ENCODE results near the gene DCAF17.

Gene DCAF17

DNA sequence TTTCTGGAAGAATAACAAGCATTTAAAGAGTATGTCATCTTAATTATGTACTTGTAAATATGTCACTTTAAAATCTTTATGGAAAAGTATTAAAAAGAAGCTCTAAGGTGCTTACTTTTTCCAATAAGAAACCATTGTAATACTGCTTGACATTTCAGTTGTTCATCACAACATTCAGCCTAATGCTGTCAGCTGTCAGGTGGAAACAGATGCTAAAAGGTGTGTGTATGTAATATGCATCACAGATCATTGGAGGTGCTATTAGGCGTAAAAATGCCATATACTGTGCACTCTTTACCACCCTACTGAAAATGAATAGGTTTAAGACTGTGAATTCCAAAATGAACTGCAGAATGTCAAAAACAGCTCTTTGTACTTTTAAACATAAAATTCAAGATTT lies 40.5 kb upstream of the DCAF17 start:
- no peak overlapping the region for H2BK15ac ChIP-seq (ENCODE audit: low read depth, poor library complexity, severe bottlenecking)
- H3K4me1 ChIP-seq (ENCODE audit: control insufficient read depth, insufficient read depth, low read depth, low read length), result peaks cover 1% of the 10 kb centered on the region
- no peaks in the 10 kb centered on the region for H3K36me3 ChIP-seq (ENCODE audit: control insufficient read depth in 1 of 2, insufficient read depth in 2 of 2, low read depth in 1 of 2, low read length in 2 of 2)
- no peak overlapping the region for H4K8ac ChIP-seq (ENCODE audit: low read length)
- no peak overlapping the region for H2BK5ac ChIP-seq (ENCODE audit: low read depth, low read length, poor library complexity, severe bottlenecking)
- no peaks in the 10 kb centered on the region for H3K9me3 ChIP-seq (ENCODE audit: control insufficient read depth, low read length)
- no peak overlapping the region for H3K4ac ChIP-seq (ENCODE audit: low read depth in 1 of 2, low read length in 2 of 2)
- peaks cover 6% of the 10 kb centered on the region for H3K79me1 ChIP-seq (replicated peaks; ENCODE audit: low read length, poor library complexity, severe bottlenecking)
- H4K91ac ChIP-seq (ENCODE audit: low read length), result no peak overlapping the region
- H3K27ac ChIP-seq (ENCODE audit: low read length, poor library complexity, severe bottlenecking), result no peak overlapping the region
- H2BK120ac ChIP-seq (ENCODE audit: low read depth, low read length), result no peak overlapping the region
- H2BK12ac ChIP-seq (ENCODE audit: low read length in 2 of 2), result no peak overlapping the region
- no peak overlapping the region for H3K4me2 ChIP-seq (ENCODE audit: low read length, poor library complexity, severe bottlenecking)
- no peak overlapping the region for H2AFZ ChIP-seq (ENCODE audit: low read depth, low read length)
- H3K23ac ChIP-seq (ENCODE audit: low read length in 2 of 2), result no peak overlapping the region
- H3K9ac ChIP-seq (ENCODE audit: low read length), result no peak overlapping the region
- H2AK5ac ChIP-seq (ENCODE audit: low read length, severe bottlenecking), result no peak overlapping the region
- no peak overlapping the region for H3K18ac ChIP-seq (ENCODE audit: low read depth in 1 of 2, low read length in 2 of 2)
- H3K4me3 ChIP-seq (ENCODE audit: insufficient read depth in 1 of 2, low read depth in 1 of 2, low read length in 2 of 2), result no peak overlapping the region
- whole genome bisulfite sequencing, result no CpG with 5 or more reads among the region's 1 CpG
- DNase-seq, result no peak
- H3K27me3 ChIP-seq (ENCODE audit: control insufficient read depth in 1 of 2, insufficient read depth in 1 of 2, low read length in 2 of 2), result no peaks in the 10 kb centered on the region
- no peak overlapping the region for H3K14ac ChIP-seq (ENCODE audit: low read length in 2 of 2)

DNA sequence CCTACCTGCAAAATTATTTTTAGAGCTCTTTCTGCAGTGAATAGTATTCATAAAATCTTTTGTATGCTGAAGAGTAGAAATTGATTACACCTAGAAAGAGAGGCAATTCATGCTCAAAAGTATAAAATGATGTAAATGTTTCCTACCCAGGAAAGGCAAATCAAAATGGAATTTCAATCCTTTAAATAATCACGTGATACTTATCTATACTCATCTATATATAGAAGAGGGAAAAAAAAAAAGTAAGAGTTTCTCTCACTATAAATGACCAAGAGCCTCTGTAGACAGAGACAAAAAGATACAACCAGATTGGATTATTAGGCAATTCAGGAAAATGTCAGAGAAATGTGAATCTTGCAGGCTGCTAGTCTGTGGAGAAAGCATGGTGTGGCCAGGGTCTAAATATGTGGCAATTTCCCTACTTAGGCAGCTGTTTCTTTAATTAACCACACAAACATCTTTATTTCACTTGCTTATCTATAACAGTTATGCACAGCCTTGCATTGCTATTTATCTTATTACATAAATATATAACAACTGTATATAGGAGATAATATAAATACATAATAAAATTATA lies 39.8 kb upstream of the DCAF17 start:
- H2AK5ac ChIP-seq (ENCODE audit: low read length, severe bottlenecking), result no peak overlapping the region
- no peak overlapping the region for H2BK5ac ChIP-seq (ENCODE audit: low read depth, low read length, poor library complexity, severe bottlenecking)
- no peak overlapping the region for H4K8ac ChIP-seq (ENCODE audit: low read length)
- H3K4me1 ChIP-seq (ENCODE audit: control insufficient read depth, insufficient read depth, low read depth, low read length), result peaks cover 1% of the 10 kb centered on the region
- DNase-seq, result no peak
- no peak overlapping the region for H2BK120ac ChIP-seq (ENCODE audit: low read depth, low read length)
- H2AFZ ChIP-seq (ENCODE audit: low read depth, low read length), result no peak overlapping the region
- no peaks in the 10 kb centered on the region for H3K36me3 ChIP-seq (ENCODE audit: control insufficient read depth in 1 of 2, insufficient read depth in 2 of 2, low read depth in 1 of 2, low read length in 2 of 2)
- H3K4ac ChIP-seq (ENCODE audit: low read depth in 1 of 2, low read length in 2 of 2), result no peak overlapping the region
- H3K23ac ChIP-seq (ENCODE audit: low read length in 2 of 2), result no peak overlapping the region
- H3K9me3 ChIP-seq (ENCODE audit: control insufficient read depth, low read length), result no peaks in the 10 kb centered on the region
- WGBS, result no CpG with 5 or more reads among the region's 1 CpG
- H3K14ac ChIP-seq (ENCODE audit: low read length in 2 of 2), result no peak overlapping the region
- H3K4me3 ChIP-seq (ENCODE audit: insufficient read depth in 1 of 2, low read depth in 1 of 2, low read length in 2 of 2), result no peak overlapping the region
- H2BK12ac ChIP-seq (ENCODE audit: low read length in 2 of 2), result no peak overlapping the region
- H2BK15ac ChIP-seq (ENCODE audit: low read depth, poor library complexity, severe bottlenecking), result no peak overlapping the region
- no peak overlapping the region for H4K91ac ChIP-seq (ENCODE audit: low read length)
- H3K4me2 ChIP-seq (ENCODE audit: low read length, poor library complexity, severe bottlenecking), result no peak overlapping the region
- no peaks in the 10 kb centered on the region for H3K27me3 ChIP-seq (ENCODE audit: control insufficient read depth in 1 of 2, insufficient read depth in 1 of 2, low read length in 2 of 2)
- H3K18ac ChIP-seq (ENCODE audit: low read depth in 1 of 2, low read length in 2 of 2), result no peak overlapping the region
- no peak overlapping the region for H3K27ac ChIP-seq (ENCODE audit: low read length, poor library complexity, severe bottlenecking)
- H3K9ac ChIP-seq (ENCODE audit: low read length), result no peak overlapping the region
- H3K79me1 ChIP-seq (replicated peaks; ENCODE audit: low read length, poor library complexity, severe bottlenecking), result peaks cover 6% of the 10 kb centered on the region

DNA sequence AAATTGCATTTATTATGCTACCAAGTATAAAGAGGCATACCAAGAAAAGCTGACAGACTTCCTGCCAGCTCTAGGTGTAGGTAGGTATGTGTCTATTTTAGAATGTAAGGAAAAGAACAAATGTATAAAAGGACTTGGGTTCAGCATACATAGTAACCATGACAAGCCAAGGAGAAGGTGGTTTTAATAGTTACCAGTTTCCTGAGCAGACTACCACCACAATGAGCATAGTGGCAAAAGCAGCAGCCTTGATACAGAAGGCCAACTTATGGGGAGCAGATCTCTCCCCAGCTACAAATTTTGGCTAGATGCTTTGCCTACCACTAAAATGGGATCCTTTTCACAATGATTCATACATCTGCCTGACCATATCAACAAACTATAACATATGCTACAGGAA lies 34.7 kb upstream of the DCAF17 start:
- no peak overlapping the region for H3K4ac ChIP-seq (ENCODE audit: low read depth in 1 of 2, low read length in 2 of 2)
- H3K4me1 ChIP-seq (ENCODE audit: control insufficient read depth, insufficient read depth, low read depth, low read length), result peaks cover 2% of the 10 kb centered on the region
- peaks cover 11% of the 10 kb centered on the region for H3K79me1 ChIP-seq (replicated peaks; ENCODE audit: low read length, poor library complexity, severe bottlenecking)
- no peaks in the 10 kb centered on the region for H3K27me3 ChIP-seq (ENCODE audit: control insufficient read depth in 1 of 2, insufficient read depth in 1 of 2, low read length in 2 of 2)
- no peak overlapping the region for H4K8ac ChIP-seq (ENCODE audit: low read length)
- no peak overlapping the region for H3K14ac ChIP-seq (ENCODE audit: low read length in 2 of 2)
- H3K27ac ChIP-seq (ENCODE audit: low read length, poor library complexity, severe bottlenecking), result no peak overlapping the region
- H3K18ac ChIP-seq (ENCODE audit: low read depth in 1 of 2, low read length in 2 of 2), result no peak overlapping the region
- DNase-seq, result no peak
- H2BK120ac ChIP-seq (ENCODE audit: low read depth, low read length), result no peak overlapping the region
- H3K9ac ChIP-seq (ENCODE audit: low read length), result no peak overlapping the region
- no peak overlapping the region for H2BK12ac ChIP-seq (ENCODE audit: low read length in 2 of 2)
- no peaks in the 10 kb centered on the region for H3K36me3 ChIP-seq (ENCODE audit: control insufficient read depth in 1 of 2, insufficient read depth in 2 of 2, low read depth in 1 of 2, low read length in 2 of 2)
- H4K91ac ChIP-seq (ENCODE audit: low read length), result no peak overlapping the region
- H3K23ac ChIP-seq (ENCODE audit: low read length in 2 of 2), result no peak overlapping the region
- no peak overlapping the region for H2BK5ac ChIP-seq (ENCODE audit: low read depth, low read length, poor library complexity, severe bottlenecking)
- no peak overlapping the region for H2AK5ac ChIP-seq (ENCODE audit: low read length, severe bottlenecking)
- peaks cover 8% of the 10 kb centered on the region for H3K9me3 ChIP-seq (ENCODE audit: control insufficient read depth, low read length)
- H3K4me2 ChIP-seq (ENCODE audit: low read length, poor library complexity, severe bottlenecking), result no peak overlapping the region
- H3K4me3 ChIP-seq (ENCODE audit: insufficient read depth in 1 of 2, low read depth in 1 of 2, low read length in 2 of 2), result no peak overlapping the region
- H2BK15ac ChIP-seq (ENCODE audit: low read depth, poor library complexity, severe bottlenecking), result no peak overlapping the region
- H2AFZ ChIP-seq (ENCODE audit: low read depth, low read length), result no peak overlapping the region

DNA sequence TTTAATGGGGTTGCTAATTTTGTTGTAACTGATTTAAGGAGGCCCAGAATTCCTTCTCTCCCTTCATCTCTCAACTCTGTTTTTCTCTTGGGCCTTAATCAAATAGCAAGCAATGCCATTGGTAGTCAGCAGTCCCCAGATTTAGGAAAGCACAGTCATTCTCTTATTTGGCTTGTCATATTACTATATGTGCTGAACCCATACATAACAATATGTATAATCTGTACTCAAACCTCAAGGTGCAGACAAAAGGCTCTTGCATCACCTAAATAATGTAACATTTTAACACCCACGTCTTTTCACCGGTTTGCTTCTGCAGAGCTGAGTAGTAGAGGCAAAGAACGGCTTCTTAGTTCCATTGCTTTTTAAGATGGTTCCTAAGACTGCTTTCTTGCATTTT lies 33.6 kb upstream of the DCAF17 start:
- Histone ChIP-seq H2BK12ac (ENCODE audit: low read length in 2 of 2) (no peak overlapping the region), H3K23ac (ENCODE audit: low read length in 2 of 2) (no peak overlapping the region), H2AFZ (ENCODE audit: low read depth, low read length) (no peak overlapping the region), H3K4me3 (ENCODE audit: insufficient read depth in 1 of 2, low read depth in 1 of 2, low read length in 2 of 2) (no peak overlapping the region), H3K27ac (ENCODE audit: low read length, poor library complexity, severe bottlenecking) (no peak overlapping the region), H4K8ac (ENCODE audit: low read length) (no peak overlapping the region), H4K91ac (ENCODE audit: low read length) (no peak overlapping the region), H3K36me3 (ENCODE audit: control insufficient read depth in 1 of 2, insufficient read depth in 2 of 2, low read depth in 1 of 2, low read length in 2 of 2) (no peaks in the 10 kb centered on the region), H3K4ac (ENCODE audit: low read depth in 1 of 2, low read length in 2 of 2) (no peak overlapping the region), H3K9ac (ENCODE audit: low read length) (no peak overlapping the region), H2BK5ac (ENCODE audit: low read depth, low read length, poor library complexity, severe bottlenecking) (no peak overlapping the region), H3K4me2 (ENCODE audit: low read length, poor library complexity, severe bottlenecking) (no peak overlapping the region), H3K27me3 (ENCODE audit: control insufficient read depth in 1 of 2, insufficient read depth in 1 of 2, low read length in 2 of 2) (no peaks in the 10 kb centered on the region), H3K18ac (ENCODE audit: low read depth in 1 of 2, low read length in 2 of 2) (no peak overlapping the region), H2BK120ac (ENCODE audit: low read depth, low read length) (no peak overlapping the region), H3K9me3 (ENCODE audit: control insufficient read depth, low read length) (peaks cover 8% of the 10 kb centered on the region), H3K79me1 (replicated peaks; ENCODE audit: low read length, poor library complexity, severe bottlenecking) (peaks cover 9% of the 10 kb centered on the region), H3K4me1 (ENCODE audit: control insufficient read depth, insufficient read depth, low read depth, low read length) (peaks cover 2% of the 10 kb centered on the region), H2BK15ac (ENCODE audit: low read depth, poor library complexity, severe bottlenecking) (no peak overlapping the region), H3K14ac (ENCODE audit: low read length in 2 of 2) (no peak overlapping the region), H2AK5ac (ENCODE audit: low read length, severe bottlenecking) (no peak overlapping the region)
- no peak for DNase-seq
- 100% methylated on average over 1 of the region's 3 CpGs for WGBS

Data from mesenchymal stem cell (in vitro differentiated cells and primary cell).